Medulla oblongata (tissue), 1 donor: Measurements from ENCODE around the gene PIGL.
"Not testable (repeated sequence)": the region's sequence is repeated elsewhere in the genome, so short reads cannot be mapped to it uniquely, and the experiment has no call there.

Source experiments
- DNase-seq: peaks from one replicate; pipeline ENCODE4 v3.0.0-alpha.2; 2015; ENCODE audit errors: extremely low spot score

PIGL gene

DNA sequence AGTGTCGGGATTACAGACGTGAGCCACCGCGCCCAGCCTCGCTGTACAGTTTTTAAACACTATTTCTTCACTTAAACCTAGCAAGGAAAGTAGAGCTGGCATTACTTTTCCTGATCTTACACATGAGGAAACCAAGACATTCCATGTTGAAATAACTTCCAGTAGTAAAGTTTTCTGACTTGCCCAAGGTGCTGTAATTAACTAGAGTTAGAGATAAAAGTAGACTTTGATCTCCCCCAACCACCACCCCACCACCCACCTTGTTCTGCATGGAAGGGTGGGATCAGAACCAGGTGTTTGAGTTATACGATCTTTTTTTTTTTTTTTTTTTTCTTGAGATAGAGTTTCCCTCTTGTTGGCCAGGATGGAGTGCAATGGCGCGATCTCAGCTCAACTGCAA, 89.2 kb downstream of the PIGL start:
- DNase-seq, result no peak

DNA sequence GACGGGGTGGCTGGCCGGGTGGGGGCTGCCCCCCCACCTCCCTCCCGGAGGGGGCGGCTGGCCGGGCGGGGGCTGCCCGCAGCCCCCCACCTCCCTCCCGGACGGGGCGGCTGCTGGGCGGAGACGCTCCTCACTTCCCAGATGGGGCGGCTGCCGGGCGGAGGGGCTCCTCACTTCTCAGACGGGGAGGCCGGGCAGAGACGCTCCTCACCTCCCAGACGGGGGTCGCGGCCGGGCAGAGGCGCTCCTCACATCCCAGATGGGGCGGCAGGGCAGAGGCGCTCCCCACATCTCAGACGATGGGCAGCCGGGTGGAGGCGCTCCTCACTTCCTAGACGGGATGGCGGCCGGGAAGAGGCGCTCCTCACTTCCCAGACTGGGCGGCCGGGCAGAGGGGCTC, 95.1 kb downstream of the PIGL start:
- not testable (repeated sequence) for DNase-seq

DNA sequence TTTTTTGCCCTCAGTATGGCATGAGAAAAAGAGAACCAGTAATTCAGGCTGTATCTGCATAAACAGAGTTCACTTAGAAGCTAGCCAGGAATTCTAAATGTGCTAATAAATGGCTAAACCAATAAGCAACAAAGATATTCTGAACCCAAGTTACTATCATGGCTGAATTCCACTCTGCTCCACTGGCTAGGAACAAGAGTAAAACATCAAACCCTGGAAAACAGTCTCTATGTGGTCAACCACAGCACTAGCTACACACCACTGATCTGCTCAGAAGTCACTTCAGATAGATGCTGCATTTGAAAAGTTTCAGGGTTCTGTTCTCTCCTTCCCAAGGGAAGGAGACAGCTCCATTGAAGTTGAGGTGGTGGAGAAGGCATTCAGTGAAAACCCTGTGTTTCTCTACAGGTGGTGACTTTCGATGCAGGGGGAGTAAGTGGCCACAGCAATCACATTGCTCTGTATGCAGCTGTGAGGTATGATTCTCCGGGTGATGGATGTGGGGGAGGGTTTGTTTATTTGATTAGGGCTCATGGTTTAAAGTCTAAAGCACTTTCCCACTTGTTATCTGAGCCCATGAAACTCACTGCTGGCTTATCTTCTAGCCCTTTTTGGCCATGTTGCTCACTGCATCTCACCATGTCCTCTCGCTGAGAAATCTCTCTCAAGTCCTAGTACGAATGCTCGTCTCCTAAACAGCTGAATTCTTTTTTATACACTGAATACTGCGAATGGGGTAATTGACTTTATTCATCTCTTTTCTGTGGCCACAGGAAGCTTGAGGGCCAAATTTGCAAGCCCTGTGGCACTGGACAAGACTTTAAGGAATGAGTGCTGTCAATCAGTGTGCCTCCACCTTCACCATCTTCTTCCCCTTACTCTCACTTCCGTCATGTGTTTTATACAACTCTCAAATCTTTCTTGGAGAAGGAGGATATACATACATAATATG, 96.4 kb downstream of the PIGL start:
- no peak for DNase-seq

DNA sequence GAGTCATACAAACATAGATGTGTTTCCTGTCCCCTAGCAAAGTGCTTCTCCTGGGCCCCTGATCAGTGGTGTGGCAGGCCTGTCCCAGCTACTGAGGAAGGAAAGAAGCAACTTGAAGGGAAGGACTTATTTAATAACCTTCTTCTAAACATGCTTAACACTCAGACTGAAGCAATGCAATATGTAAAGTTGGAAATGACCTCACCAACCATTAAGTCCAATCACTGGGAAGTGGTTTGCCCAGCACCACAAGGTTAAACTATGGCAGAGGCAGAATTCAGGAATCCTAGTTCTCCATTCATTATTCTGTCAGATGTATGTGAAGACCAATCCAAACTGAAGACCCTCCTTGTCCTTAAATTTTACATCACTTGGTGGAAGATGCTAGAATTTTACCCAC, 97.2 kb downstream of the PIGL start:
- DNase-seq, result no peak

DNA sequence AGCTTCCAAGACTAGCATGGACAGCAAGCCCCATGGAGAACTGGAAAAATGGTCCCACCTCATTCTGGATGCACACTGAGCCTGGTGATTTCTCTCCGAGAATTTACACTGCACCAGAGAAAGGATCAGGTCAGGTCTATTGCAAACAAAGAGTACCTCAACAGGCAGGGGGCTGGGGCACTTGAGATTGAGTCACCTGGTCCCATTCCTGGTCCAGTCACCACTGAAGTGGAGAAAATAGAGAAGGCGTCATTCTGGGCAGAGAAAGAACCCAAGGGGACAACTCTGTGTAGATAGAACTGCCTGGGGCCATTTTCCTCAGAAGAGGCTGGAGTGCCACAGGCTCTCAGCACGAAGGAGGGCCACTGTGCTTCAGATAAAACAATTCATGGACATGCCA, 97.8 kb downstream of the PIGL start:
- DNase-seq, result no peak

DNA sequence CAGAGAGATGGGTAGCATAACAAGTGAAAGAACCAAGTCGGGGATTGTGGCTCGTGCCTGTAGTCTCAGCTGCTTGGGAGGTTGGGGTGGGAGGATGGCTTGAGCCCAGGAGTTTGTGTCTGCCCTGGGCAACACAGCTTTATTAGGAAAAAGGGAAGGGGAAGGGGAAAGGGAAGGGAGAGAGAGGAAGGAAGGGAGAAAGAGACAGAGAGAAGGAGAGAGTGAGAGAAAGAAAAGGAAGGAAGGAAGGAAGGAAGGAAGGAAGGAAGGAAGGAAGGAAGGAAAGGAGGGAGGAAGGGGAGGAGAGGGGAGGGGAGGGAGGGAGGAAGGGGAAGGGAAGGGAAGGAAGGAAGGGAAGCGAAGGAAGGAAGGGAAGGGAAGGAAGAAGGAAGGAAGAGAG, 103.0 kb downstream of the PIGL start:
- DNase-seq, result no peak

DNA sequence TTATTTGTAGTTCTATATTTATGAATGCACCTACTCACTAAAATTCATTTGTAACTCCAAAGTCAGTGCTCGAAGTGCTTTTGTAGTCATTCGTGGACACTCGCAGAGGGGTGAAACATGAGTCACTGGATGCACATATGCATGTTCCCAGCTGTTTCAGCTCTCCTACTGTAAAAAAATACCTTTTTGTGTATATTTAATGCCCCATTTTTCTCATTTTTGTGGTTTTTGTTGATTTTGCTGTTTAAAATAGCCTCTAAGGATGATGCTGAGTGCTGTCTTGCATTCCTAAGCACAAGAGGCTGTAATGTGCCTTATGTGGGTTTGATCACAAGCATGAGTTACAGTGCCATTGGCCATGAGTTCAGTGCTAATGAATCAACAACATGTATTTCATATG, 105.6 kb downstream of the PIGL start:
- no peak for DNase-seq

DNA sequence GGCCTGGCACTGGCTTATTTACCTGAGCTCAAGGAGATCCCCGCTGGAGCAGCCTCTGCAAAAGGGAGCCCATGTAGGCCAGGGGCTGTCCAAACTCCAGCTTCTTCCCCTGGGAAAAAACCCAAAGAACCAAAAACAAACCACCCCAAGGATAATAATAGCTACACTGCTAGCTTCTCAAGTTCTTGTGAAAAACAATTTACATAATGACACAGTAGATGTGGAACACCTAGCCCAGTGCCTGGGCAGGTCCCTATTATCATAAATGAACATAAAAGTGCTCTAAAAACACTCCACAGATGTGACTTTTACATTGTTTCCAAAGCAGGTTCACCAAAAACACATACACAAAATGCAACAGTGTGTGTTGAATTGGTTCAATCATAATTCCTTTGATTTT, 109.0 kb downstream of the PIGL start:
- DNase-seq, result no peak

DNA sequence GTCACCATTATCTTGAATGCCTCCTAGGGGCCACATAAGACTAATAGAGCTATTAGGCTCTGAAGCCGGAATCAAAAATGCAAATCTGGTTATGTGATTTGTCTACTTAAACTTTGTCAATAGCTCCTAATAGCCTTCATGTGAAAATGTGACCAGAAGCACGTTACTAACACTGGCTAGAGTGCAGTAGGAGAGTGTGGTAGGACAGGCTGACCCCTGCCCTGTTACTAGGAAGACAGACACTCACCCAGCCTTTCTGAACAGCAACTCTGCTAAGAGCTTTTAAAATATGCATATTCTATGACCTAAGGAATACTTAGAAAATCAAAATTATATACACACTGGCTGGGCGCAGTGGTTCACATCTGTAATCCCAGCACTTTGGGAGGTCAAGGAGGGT, 110.0 kb downstream of the PIGL start:
- DNase-seq, result no peak

DNA sequence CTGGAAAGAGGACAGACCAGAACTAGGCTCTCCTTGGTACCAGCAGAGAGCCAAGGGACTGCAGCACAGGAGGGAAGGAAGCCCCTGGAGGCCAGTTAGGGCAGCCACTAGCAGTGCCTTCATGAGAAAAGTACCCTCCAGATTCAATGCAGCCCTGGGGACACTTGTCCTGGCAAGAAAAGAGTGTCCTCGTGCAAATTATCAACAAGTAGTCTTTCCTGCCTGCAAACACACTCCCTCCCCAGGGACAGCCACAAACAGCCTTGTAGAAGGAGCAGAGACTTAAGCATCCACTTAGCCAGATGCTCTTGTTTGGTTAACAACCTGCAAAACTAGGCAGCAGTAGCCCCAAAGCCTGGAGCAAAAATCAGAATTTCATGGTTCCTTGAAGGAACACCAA, 112.0 kb downstream of the PIGL start:
- DNase-seq, result no peak

DNA sequence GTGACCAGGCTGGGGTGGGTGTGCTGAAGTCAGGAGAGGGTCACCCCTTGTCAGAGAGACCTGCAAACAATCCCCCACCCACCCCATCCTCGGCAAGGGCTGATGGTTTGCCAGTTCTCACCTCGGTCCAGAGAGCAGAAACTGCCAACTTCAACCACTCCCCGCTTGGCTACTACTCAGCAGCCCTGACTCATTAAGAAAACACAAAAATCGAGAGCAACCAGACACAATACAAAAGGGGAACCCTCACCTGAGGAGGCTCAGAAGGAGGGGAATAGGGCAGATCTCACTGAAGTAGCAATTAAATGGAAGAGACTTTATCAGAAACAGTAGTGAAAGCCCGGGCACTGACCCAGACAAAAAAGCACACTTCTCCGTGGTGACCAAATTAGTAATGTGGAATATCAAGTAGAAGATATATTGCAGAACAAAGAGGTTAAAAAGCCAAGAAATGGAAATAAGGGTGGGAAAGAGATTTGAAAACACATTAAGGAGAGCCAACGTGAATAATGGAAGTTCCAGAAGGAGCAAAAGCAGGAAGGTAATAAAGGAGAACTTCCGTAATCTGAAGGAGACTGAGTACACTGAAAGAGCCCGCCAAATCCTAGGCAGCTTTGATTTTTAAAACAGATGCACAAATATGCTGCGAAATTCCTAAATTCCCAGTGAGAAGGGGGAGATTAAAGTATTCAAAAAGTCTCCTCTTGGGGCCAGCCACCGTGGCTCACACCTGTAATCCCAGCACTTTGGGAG, 112.7 kb downstream of the PIGL start:
- peak; percentile 24 for DNase-seq

DNA sequence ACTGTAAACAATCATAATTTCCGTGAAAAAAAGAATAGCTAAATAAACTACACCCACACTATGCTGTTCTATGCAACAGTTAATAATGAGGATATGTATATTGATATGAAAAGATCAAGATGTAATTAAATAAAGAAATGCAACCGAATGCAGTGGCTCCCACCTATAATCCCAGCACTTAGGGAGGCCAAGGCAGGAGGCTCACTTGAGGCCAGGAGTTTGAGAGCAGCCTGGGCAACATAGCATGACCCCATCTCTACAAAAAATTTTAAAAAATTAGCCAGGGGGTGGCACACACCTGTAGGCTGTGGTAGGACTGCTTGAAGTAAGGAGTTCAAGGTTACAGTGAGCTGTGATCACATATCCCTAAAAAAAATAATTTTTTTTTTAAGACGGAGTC, 121.4 kb downstream of the PIGL start:
- DNase-seq, result no peak

DNA sequence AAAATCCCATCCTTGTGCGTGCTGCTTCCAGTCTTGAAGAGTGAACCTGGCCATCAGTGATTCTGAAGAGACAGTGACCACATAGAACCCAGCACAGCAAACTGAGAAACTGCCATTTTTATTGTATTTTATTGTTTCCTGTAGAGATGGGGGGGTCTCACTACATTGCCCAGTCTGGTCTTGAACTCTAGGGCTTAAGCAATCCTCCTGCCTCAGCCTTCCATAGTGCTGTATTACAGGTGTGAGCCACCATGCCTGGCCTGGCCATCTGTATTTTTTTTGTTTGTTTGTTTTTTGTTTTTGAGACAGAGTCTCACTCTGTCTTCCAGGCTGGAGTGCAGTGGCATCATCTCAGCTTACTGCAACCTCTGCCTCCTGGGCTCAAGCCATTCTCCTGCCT, 122.4 kb downstream of the PIGL start:
- no peak for DNase-seq

DNA sequence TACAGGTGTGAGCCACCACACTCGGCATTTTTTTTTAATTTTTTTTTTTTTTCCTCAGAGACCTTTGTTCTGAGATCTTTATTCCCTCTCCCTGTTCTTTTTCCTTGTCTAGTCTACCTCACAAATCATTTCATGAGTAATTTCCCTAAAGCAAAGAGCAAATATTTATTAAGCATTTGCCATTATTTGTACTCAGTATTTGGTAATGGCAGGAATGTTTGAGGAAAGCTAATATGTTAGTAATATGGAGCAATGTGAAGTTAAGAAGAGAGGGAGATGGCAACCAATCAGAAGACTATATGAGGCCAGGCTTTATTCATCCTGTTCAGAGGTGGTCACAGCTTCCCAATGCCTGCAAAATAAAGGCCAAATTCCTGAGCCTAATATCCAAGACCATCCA, 122.9 kb downstream of the PIGL start:
- DNase-seq, result no peak

DNA sequence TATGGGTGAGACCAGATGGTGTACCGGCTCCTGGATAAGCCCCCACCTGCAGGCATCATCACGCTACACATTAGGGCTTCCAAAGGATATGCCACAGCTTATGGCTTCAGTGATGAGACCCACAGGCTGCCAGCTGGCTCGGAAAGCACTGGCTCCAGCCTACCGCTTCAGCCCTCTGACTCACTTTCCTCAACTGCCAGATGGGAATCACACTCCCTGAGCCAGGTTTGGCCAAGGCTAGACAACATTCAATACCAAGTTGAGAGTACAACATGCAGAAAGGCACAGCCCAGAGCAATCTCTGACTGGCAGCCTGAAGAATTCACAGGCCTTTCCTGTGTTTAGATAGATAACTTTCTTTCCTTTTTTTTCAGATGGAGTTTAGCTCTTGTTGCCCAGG, 126.0 kb downstream of the PIGL start:
- no peak for DNase-seq

DNA sequence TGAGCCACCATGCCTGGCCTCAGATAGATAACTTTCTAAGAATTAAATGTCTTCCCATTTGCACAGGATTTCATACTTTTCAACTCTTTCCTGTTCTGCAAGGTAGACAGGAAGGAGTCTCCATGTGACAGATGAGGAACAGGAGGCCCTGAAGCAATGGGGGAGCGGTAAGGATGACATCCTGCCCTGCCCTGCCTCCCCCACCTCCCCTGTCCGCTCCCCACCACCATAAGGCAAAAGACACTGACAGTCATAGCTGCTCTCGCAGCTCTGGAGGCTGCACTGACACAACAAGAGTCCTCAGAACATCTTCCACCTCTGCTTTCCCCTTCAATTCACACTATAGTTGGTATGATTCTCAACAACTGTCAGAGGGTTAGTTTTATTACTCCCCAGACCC, 126.6 kb downstream of the PIGL start:
- DNase-seq, result no peak

DNA sequence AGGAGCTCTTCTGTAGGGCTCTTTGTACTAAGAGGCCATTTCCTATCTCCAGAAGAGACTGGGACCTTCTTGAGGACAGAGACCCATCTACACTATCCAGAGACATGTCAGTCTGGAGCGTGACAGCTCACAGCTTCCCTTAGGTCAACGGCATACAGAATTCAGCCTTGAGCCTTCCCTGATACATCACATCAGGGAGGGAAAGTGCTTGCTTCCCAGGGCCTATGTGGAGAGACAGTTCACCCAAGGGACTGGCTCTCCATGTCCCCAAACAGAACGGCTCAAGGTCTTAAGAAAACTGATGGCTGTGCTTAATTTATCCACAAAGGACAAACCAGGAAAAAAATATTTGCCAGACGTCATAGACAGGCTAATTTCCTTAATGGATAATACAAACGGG, 128.6 kb downstream of the PIGL start:
- DNase-seq, result no peak

DNA sequence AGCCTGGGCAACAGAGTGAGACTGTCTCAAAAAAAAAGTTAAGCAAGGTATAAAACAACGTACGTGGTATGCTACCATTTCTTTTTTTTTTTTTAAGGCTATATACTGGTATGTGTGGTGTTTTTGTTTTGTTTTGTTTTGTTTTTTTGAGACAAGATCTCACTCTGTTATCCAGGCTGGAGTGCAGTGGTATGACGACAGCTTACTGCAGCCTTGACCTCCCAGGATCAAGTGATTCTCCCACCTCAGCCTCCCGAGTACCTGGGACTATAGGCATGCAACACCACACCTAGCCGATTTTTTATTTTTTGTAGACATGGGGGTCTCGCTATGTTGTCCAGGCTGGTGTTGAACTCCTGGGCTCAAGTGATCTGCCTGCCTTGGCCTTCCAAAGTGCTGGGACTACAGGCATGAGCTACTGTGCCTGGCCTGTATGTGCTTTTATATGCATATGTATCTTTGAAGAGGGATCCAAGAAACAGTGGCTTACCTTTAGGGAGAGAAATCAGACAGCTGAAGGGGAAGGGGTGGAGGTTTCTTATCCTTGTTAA, 129.8 kb downstream of the PIGL start:
- no peak for DNase-seq

DNA sequence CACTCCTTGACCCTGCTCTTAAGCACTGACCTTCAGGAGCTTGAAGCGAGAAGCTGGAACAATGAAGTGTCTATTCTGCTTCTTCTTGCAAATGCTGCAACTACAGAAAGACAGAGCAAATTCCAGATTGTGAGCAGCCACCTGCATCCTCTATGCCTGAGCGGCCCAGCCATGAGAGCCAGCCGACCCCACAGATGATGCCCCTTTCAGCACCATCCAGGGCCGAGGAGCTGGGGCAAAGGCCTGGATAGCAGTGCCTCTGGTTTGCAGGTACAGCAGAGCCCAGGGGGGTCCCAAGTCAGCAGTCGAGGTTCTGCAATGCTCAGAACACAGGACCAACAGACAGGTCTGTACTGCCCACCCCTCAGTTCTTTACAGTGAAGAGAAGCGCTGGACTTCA, 131.6 kb downstream of the PIGL start:
- no peak for DNase-seq

DNA sequence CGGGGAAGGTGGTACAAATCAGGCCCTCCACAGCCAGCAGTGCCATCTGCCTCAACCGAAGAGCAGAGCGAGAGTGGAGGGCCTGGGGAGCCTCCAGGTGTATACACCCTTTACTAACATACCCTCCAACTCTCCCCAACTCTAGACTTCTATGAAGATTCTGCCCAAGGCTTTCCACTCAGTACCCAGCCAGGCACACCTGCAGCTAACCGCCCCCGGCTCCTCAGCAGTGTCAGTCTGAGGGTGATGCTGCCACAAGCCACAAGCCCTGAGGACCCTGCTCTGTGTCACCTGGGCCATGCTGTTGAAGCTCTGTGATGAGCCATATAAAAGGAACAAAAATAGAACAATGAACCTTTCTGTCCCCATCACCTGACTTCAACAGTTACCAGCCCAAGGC, 132.4 kb downstream of the PIGL start:
- no peak for DNase-seq

DNA sequence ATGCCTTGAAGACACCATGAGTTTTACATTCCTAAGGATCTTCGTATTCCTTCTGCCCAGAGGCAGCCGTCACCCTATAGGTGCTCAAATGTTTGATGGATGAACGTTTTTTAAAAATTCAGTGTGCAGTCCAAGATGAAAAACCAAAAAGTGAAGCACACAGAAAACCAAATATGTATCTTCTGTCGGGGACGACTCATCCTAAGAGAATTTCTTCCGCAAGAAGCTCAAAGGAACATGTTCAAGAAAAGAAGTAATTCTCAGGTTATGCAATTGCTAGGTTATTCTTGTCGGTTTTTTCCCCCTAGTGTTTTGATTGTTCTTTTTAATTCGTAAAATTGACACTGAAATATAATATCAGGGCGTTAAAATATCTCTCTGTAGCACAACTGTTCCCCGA, 134.8 kb downstream of the PIGL start:
- no peak for DNase-seq

DNA sequence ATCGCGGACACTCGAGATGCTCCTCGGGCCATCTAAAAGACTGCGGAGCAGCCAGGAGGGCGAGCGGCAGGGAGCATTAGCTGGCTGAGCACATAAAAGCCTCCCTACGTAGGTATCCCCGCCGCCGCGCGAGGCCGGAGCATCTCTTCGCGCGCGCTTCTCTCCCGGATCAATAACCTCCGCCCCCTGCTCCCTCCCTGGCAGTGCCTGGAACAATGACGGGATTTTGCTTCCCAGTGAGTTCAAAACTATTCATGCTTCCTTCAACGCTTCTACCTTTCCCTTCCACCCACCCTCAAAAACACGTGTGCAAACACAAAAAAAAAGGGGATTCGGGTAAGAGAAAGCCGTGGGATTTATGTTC, 135.3 kb downstream of the PIGL start:
- DNase-seq, result no peak
